ENCODE measurements around the gene KRTAP16-1. TPM values are rescaled to one million over a fixed set of nuclear protein-coding genes. Genes with fewer than 3 reads are reported as not detected.

The KRTAP16-1 gene
- total and polyA plus RNA-seq, 2 of the 13 experiments (the other 11 are each of a cell fraction or from before 2014, with no cell fraction given), result not detected

DNA sequence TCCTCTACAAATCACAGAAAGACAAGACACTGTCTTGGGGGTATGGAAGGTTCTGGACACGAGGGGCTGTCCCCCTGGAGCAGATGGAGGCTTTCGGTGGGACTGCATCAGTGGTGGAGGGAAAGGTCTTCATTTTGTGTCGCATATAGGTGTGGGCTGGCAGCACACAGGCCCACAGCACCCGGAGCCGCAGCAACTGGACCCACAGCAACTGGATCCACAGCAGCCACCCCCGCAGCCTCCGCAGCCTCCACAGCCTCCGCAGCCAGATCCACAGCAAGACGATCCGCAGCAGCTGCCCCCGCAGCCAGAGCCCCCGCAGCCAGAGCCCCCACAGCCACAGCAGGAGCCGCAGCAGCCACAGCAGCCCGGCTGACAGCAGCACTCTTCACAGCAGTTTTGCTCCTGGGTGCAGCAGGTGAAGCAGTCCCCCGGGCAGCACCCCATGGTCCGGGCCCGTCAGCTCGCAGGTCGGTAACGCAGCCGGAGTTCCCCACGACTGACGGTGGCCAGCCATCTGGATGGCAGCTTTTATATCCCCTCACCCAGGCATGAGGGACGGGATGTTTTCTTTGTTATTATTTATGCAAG lies 6.2 kb upstream of the KRTAP16-1 start, which contains the start of gene KRTAP17-1 (continued):
- TF ChIP-seq, protein P1, sequence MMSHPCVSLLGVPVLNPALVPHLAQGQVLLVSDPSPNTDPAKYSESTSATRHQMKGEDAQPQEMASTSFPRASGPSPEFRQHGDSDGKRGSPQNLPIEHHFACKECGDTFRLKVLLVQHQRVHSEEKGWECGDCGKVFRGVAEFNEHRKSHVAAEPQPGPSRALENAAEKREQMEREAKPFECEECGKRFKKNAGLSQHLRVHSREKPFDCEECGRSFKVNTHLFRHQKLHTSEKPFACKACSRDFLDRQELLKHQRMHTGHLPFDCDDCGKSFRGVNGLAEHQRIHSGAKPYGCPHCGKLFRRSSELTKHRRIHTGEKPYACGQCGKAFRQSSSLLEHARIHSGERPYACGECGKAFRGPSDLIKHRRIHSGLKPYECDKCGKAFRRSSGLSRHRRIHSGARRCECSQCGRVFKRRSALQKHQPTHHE (CRISPR knock-in tag; IDR thresholded peaks at IDR 0.05; ENCODE audit: borderline replicate concordance), result no peak
- TF ChIP-seq HNF4A (CRISPR knock-in tag; IDR thresholded peaks at IDR 0.05) (no peak), DMAP1 (CRISPR knock-in tag; IDR thresholded peaks at IDR 0.05) (no peak)

DNA sequence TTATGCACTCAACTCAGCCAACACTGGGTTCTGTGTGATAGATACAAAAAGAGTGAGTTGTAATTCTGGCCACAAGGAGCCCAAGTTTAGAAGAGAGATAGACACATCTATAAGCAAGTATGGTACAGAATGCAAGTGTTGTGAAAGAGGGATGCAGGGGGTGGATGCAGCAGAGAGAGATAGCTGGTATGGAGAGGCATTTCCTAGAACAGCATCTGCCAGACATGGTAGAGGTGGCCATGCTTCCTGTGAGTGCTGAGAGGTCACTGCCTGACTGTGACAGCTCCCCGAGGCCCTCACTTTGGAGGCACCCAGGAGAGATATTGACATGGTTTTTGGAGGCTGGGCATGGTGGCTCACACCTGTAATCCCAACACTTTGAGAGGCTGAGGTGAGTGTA lies 2.0 kb upstream of the KRTAP16-1 start:
- no peaks in the 10 kb centered on the region for H4K20me1 ChIP-seq (ENCODE audit: insufficient read depth, low read length)
- no peaks in the 10 kb centered on the region for H3K79me2 ChIP-seq (ENCODE audit: insufficient read depth, low read length)
- ChIA-PET POLR2A (no interaction called here), CTCF (ENCODE audit: low intra/inter-chr PET ratio, low total read pairs) (no interaction called here)
- DNase-seq (ENCODE audit: low spot score) (no peak), FAIRE-seq (no peak), ATAC-seq (no peak)
- H2AFZ ChIP-seq (ENCODE audit: low read length), result no peak overlapping the region
- no peaks in the 10 kb centered on the region for H3K9me3 ChIP-seq (ENCODE audit: low read length)
- no TSS peak for BruUV-seq (replicated peaks)
- in situ Hi-C loops (cut with HindIII; ENCODE audit: extremely low pct_ligation_motif_present, low pct_unique_long_range_greater_than_20kb), result no loop called here
- intact Hi-C loops (cut with micrococcal nuclease; ENCODE audit: unreplicated experiment), result no loop called here
- no peaks in the 10 kb centered on the region for H3K4me1 ChIP-seq (ENCODE audit: insufficient read depth, low read length)
- H3K36me3 ChIP-seq (replicated peaks in 1 of 2; ENCODE audit: control insufficient read depth in 1 of 2, insufficient read depth in 2 of 2, low read length in 2 of 2), result no peaks in the 10 kb centered on the region
- H3K27me3 ChIP-seq (ENCODE audit: control insufficient read depth in 1 of 2, insufficient read depth in 2 of 2, low read length in 2 of 2), result peaks cover 4 to 45% of the 10 kb centered on the region in 2 experiments; a peak in 4 of 5 replicates
- 0% methylated on average over 1 of the region's 1 CpG for WGBS (ENCODE audit: low lambda C conversion rate)
- H3K9ac ChIP-seq (ENCODE audit: insufficient read depth, low read depth, low read length), result no peak overlapping the region
- no peak overlapping the region for H3K27ac ChIP-seq (ENCODE audit: extremely low read length, insufficient read depth, low read length)
- no peak overlapping the region for H3K4me2 ChIP-seq (ENCODE audit: low read depth, low read length)
- no peak overlapping the region for H3K4me3 ChIP-seq (replicated peaks in 1 of 3; ENCODE audit: insufficient read depth in 1 of 3, low read depth in 2 of 3, low read length in 3 of 3)
- TF ChIP-seq NPAS2 (CRISPR knock-in tag; IDR thresholded peaks at IDR 0.05; ENCODE audit: borderline replicate concordance) (no peak), MIER2 (CRISPR knock-in tag; IDR thresholded peaks at IDR 0.05) (no peak), MXI1 (IDR thresholded peaks at IDR 0.05; ENCODE audit: borderline replicate concordance, low read depth, low read length) (no peak), SNAPC2 (CRISPR knock-in tag; IDR thresholded peaks at IDR 0.05) (no peak), SMAD1 (CRISPR knock-in tag; IDR thresholded peaks at IDR 0.05; ENCODE audit: borderline replicate concordance, low read depth) (no peak), AGO1 (IDR thresholded peaks at IDR 0.05; ENCODE audit: low read depth, low read length, poor library complexity, severe bottlenecking) (no peak)
- TF ChIP-seq, protein P2, sequence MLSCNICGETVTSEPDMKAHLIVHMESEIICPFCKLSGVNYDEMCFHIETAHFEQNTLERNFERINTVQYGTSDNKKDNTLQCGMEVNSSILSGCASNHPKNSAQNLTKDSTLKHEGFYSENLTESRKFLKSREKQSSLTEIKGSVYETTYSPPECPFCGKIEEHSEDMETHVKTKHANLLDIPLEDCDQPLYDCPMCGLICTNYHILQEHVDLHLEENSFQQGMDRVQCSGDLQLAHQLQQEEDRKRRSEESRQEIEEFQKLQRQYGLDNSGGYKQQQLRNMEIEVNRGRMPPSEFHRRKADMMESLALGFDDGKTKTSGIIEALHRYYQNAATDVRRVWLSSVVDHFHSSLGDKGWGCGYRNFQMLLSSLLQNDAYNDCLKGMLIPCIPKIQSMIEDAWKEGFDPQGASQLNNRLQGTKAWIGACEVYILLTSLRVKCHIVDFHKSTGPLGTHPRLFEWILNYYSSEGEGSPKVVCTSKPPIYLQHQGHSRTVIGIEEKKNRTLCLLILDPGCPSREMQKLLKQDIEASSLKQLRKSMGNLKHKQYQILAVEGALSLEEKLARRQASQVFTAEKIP (CRISPR knock-in tag; IDR thresholded peaks at IDR 0.05; ENCODE audit: borderline replicate concordance), result no peak
- TF ChIP-seq, protein P3, sequence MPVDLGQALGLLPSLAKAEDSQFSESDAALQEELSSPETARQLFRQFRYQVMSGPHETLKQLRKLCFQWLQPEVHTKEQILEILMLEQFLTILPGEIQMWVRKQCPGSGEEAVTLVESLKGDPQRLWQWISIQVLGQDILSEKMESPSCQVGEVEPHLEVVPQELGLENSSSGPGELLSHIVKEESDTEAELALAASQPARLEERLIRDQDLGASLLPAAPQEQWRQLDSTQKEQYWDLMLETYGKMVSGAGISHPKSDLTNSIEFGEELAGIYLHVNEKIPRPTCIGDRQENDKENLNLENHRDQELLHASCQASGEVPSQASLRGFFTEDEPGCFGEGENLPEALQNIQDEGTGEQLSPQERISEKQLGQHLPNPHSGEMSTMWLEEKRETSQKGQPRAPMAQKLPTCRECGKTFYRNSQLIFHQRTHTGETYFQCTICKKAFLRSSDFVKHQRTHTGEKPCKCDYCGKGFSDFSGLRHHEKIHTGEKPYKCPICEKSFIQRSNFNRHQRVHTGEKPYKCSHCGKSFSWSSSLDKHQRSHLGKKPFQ (CRISPR knock-in tag; IDR thresholded peaks at IDR 0.05; ENCODE audit: insufficient replicate concordance), result no peak
- TF ChIP-seq, protein P4, sequence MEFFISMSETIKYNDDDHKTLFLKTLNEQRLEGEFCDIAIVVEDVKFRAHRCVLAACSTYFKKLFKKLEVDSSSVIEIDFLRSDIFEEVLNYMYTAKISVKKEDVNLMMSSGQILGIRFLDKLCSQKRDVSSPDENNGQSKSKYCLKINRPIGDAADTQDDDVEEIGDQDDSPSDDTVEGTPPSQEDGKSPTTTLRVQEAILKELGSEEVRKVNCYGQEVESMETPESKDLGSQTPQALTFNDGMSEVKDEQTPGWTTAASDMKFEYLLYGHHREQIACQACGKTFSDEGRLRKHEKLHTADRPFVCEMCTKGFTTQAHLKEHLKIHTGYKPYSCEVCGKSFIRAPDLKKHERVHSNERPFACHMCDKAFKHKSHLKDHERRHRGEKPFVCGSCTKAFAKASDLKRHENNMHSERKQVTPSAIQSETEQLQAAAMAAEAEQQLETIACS (CRISPR knock-in tag; IDR thresholded peaks at IDR 0.05), result no peak

Data from HepG2 (cell line).